Renal pelvis (tissue), 4 donors: ENCODE data around the gene LRRN3. TPM values are rescaled to one million over a fixed set of nuclear protein-coding genes. Genes with fewer than 3 reads are reported as not detected.

Experiments used
- DNase-seq: peaks from one replicate; pipeline ENCODE4 v3.0.0-alpha.2; 2013
- polyA plus RNA-seq, 3 donors: library from polyadenylated mRNA; unstranded; fragments of 120-200 nt; gene quantifications; one replicate each; pipeline ENCODE4 v1.2.1, GENCODE V29; 2013; ENCODE audit not compliant: insufficient read length in 3 of 3

LRRN3 gene
- polyA plus RNA-seq, 3 donors = 3.3 to 4.0 (median 3.7) TPM

GRCh38 chr7:111103136-111103535 is 12.2 kb downstream of the LRRN3 start:
- no peak for DNase-seq

GRCh38 chr7:111103678-111104274 is 12.8 kb downstream of the LRRN3 start:
- no peak for DNase-seq

- DNase-seq = no peak
Measured at GRCh38 chr7:111104710-111105109, 13.8 kb downstream of the LRRN3 start.

- DNase-seq = no peak
Measured at GRCh38 chr7:111105269-111105668, 14.3 kb downstream of the LRRN3 start.

GRCh38 chr7:111107579-111107978 is 16.7 kb downstream of the LRRN3 start:
- no peak for DNase-seq

GRCh38 chr7:111108000-111108399 is 17.1 kb downstream of the LRRN3 start:
- DNase-seq = no peak

GRCh38 chr7:111108496-111108895 is 17.6 kb downstream of the LRRN3 start:
- DNase-seq = no peak

- DNase-seq = no peak
Measured at GRCh38 chr7:111112439-111112838, 21.5 kb downstream of the LRRN3 start.

GRCh38 chr7:111113263-111114017 is 22.5 kb downstream of the LRRN3 start:
- DNase-seq = no peak

GRCh38 chr7:111115966-111116365 is 25.0 kb downstream of the LRRN3 start:
- no peak for DNase-seq

GRCh38 chr7:111126987-111127386 is 36.1 kb downstream of the LRRN3 start:
- no peak for DNase-seq

GRCh38 chr7:111129435-111129834 is 38.5 kb downstream of the LRRN3 start:
- DNase-seq = no peak

GRCh38 chr7:111132833-111133232 is 41.9 kb downstream of the LRRN3 start:
- DNase-seq = no peak

- no peak for DNase-seq
Measured at GRCh38 chr7:111137296-111138192, 46.6 kb downstream of the LRRN3 start.

GRCh38 chr7:111138193-111138569 is 47.3 kb downstream of the LRRN3 start:
- DNase-seq = peak; percentile 40

GRCh38 chr7:111138586-111138985 is 47.7 kb downstream of the LRRN3 start:
- no peak for DNase-seq

- DNase-seq = no peak
Measured at GRCh38 chr7:111140091-111140865, 49.4 kb downstream of the LRRN3 start.

GRCh38 chr7:111145472-111145871 is 54.5 kb downstream of the LRRN3 start:
- DNase-seq = no peak

GRCh38 chr7:111146136-111146535 is 55.2 kb downstream of the LRRN3 start:
- DNase-seq = no peak

- DNase-seq = no peak
Measured at GRCh38 chr7:111147708-111148533, 57.0 kb downstream of the LRRN3 start.

- no peak for DNase-seq
Measured at GRCh38 chr7:111150709-111151108, 59.8 kb downstream of the LRRN3 start.
